Fibroblast of skin of right quadriceps (primary cell): ENCODE measurements around the gene ZBTB39.
"Not testable (repeated sequence)": the region's sequence is repeated elsewhere in the genome, so short reads cannot be mapped to it uniquely, and the experiment has no call there.

Experiments
- DNase-seq: peaks from one replicate; pipeline ENCODE4 v3.0.0-alpha.2; 2013

Gene ZBTB39

GRCh38 chr12:57005980-57006808 lies at the start of gene ZBTB39:
ZBTB39 (minus strand) TSS chr12:57006546; CDS start chr12:57004917, 1,629 bp downstream.
- DNase-seq = peak; percentile 67

GRCh38 chr12:57055824-57056223 lies 49.5 kb upstream of the ZBTB39 start:
- DNase-seq = no peak

- DNase-seq = not testable (repeated sequence)
Observed at GRCh38 chr12:57053901-57054300, 47.6 kb upstream of the ZBTB39 start.

- not testable (repeated sequence) for DNase-seq
Observed at GRCh38 chr12:57053146-57053545, 46.8 kb upstream of the ZBTB39 start.

- DNase-seq = no peak
Observed at GRCh38 chr12:57051011-57051410, 44.7 kb upstream of the ZBTB39 start.

GRCh38 chr12:57049890-57050289 lies 43.5 kb upstream of the ZBTB39 start, which contains the start of gene MYO1A:
MYO1A (minus strand) TSS chr12:57050129; CDS start chr12:57048323, 1,806 bp downstream.
- no peak for DNase-seq

- no peak for DNase-seq
Observed at GRCh38 chr12:57049119-57049446, 42.7 kb upstream of the ZBTB39 start.

GRCh38 chr12:57048423-57049118 lies 42.2 kb upstream of the ZBTB39 start:
- DNase-seq = no peak

GRCh38 chr12:57047981-57048380 lies 41.6 kb upstream of the ZBTB39 start:
- DNase-seq = no peak

- DNase-seq = no peak
Observed at GRCh38 chr12:57046947-57047890, 40.9 kb upstream of the ZBTB39 start.

GRCh38 chr12:57046086-57046791 lies 39.9 kb upstream of the ZBTB39 start:
- DNase-seq = no peak

- DNase-seq = no peak
Observed at GRCh38 chr12:57044889-57045288, 38.5 kb upstream of the ZBTB39 start.

- DNase-seq = no peak
Observed at GRCh38 chr12:57044468-57044867, 38.1 kb upstream of the ZBTB39 start.

GRCh38 chr12:57042695-57043094 lies 36.3 kb upstream of the ZBTB39 start:
- no peak for DNase-seq

GRCh38 chr12:57040750-57041149 lies 34.4 kb upstream of the ZBTB39 start:
- DNase-seq = no peak

GRCh38 chr12:57040211-57040610 lies 33.9 kb upstream of the ZBTB39 start:
- DNase-seq = no peak

- DNase-seq = no peak
Observed at GRCh38 chr12:57039016-57039798, 32.9 kb upstream of the ZBTB39 start.

GRCh38 chr12:57037264-57037663 lies 30.9 kb upstream of the ZBTB39 start:
- no peak for DNase-seq

- no peak for DNase-seq
Observed at GRCh38 chr12:57033431-57033830, 27.1 kb upstream of the ZBTB39 start.

GRCh38 chr12:57031789-57032188 lies 25.4 kb upstream of the ZBTB39 start:
- no peak for DNase-seq

GRCh38 chr12:57031138-57031725 lies 24.9 kb upstream of the ZBTB39 start:
- no peak for DNase-seq
